GM12878 (cell line): ENCODE results near the gene METRNL. TPM values are rescaled to one million over a fixed set of nuclear protein-coding genes. Genes with fewer than 3 reads are reported as not detected.

Source experiments
- ATAC-seq: fragments of 200-7000 bp; cut with Tn5 transposase; 3 replicates; pipeline ENCODE4 v1.9.1; 2020; ENCODE audit warnings: mild to moderate bottlenecking, moderate library complexity
- BruUV-seq: library from RNA; stranded (reverse); fragments of 400-500 nt; replicated peaks from 2 replicates; lab custom pipeline; 2021; lab: Mats Ljungman, UMichigan
- CTCF ChIA-PET: fragments of 300-600 bp; sonication (Branson Sonifier 250); formaldehyde crosslinking; extraction: SDS; loops from one replicate; lab custom pipeline; 2021; ENCODE audit warnings: inconsistent platforms; lab: Yijun Ruan, JAX
- POLR2A ChIA-PET: fragments of 350-600 bp; formaldehyde crosslinking; extraction: SDS; loops from one replicate; lab custom pipeline; 2021; ENCODE audit warnings: inconsistent platforms; lab: Charles Lee
- RAD21 ChIA-PET: fragments of 300-600 bp; sonication (Branson Sonifier 250); formaldehyde crosslinking; loops from one replicate; lab custom pipeline; 2023; ENCODE audit warnings: antibody characterized with exemption; ENCODE audit not compliant: unreplicated experiment; lab: Charles Lee
- SMC1A ChIA-PET: fragments of 300-600 bp; sonication (Branson Sonifier 250); formaldehyde crosslinking; loops from one replicate; lab custom pipeline; 2023; ENCODE audit not compliant: unreplicated experiment, uncharacterized antibody; lab: Charles Lee
- DNase-seq: peaks from one replicate; pipeline ENCODE4 v3.0.0-alpha.2; 2011; ENCODE audit warnings: low read depth, low spot score
- FAIRE-seq: peaks from 3 replicates; lab custom pipeline; 2011; peaks lifted over from hg19 to GRCh38; lab: Jason Lieb, UNC
- H2AFZ ChIP-seq: 2 replicates; pipeline ENCODE4 v1.6.0; 2011; ENCODE audit warnings: low read depth, low read length, control low read depth; ENCODE audit not compliant: control insufficient read depth
- H3K27ac ChIP-seq: 2 replicates; pipeline ENCODE4 v1.5.1; 2011; ENCODE audit warnings: control low read depth; ENCODE audit not compliant: control insufficient read depth, insufficient read depth
- H3K27me3 ChIP-seq, 2 experiments: replicated peaks in 1 of 2; 2 replicates each; pipeline versions ENCODE4 v1.6.0 to v1.6.1; 2011; ENCODE audit warnings: low read length in 1 of 2; ENCODE audit not compliant: control insufficient read depth in 2 of 2, insufficient read depth in 2 of 2
- H3K36me3 ChIP-seq, 2 experiments: 2 replicates each; pipeline ENCODE4 v1.5.1; 2011; ENCODE audit warnings: low read length in 1 of 2; ENCODE audit not compliant: control insufficient read depth in 2 of 2, insufficient read depth in 2 of 2
- H3K4me1 ChIP-seq: 2 replicates; pipeline ENCODE4 v1.6.1; 2011; ENCODE audit warnings: mild to moderate bottlenecking, low read length, moderate library complexity, mixed read lengths; ENCODE audit not compliant: control insufficient read depth, insufficient read depth
- H3K4me2 ChIP-seq: 2 replicates; pipeline ENCODE4 v1.6.0; 2011; ENCODE audit warnings: control low read depth; ENCODE audit not compliant: control insufficient read depth, insufficient read depth
- H3K4me3 ChIP-seq: fragments of 200-600 bp; sonication (generic); 2 replicates; pipeline ENCODE4 v1.5.1; 2016
- H3K79me2 ChIP-seq: 2 replicates; pipeline ENCODE4 v1.6.0; 2011; ENCODE audit warnings: low read length; ENCODE audit not compliant: control insufficient read depth, insufficient read depth
- H3K9ac ChIP-seq: 2 replicates; pipeline ENCODE4 v1.8.0; 2011; ENCODE audit warnings: low read length, control low read depth, mixed read lengths; ENCODE audit not compliant: control insufficient read depth, insufficient read depth
- H3K9me3 ChIP-seq: replicated peaks from 3 replicates; pipeline ENCODE4 v1.5.1; 2011; ENCODE audit warnings: mild to moderate bottlenecking, low read length; ENCODE audit not compliant: control insufficient read depth, insufficient read depth
- H4K20me1 ChIP-seq: 2 replicates; pipeline ENCODE4 v1.6.0; 2011; ENCODE audit not compliant: control insufficient read depth, insufficient read depth
- BHLHE40 ChIP-seq, 2 experiments: fragments of 450-650 bp in 1 of 2; IDR thresholded peaks; 2 replicates each; pipeline ENCODE4 v1.6.1; 2011 to 2017; ENCODE audit warnings: low read depth in 2 of 2, borderline replicate concordance in 1 of 2, improper control_type of control experiment in 1 of 2, low read length in 1 of 2, mild to moderate bottlenecking in 1 of 2
- CHD1 ChIP-seq: IDR thresholded peaks from 2 replicates; pipeline ENCODE4 v1.6.1; 2012; ENCODE audit warnings: low read depth, low read length, improper control_type of control experiment
- CREB1 ChIP-seq: IDR thresholded peaks from 2 replicates; pipeline ENCODE4 v1.6.1; 2012; ENCODE audit warnings: low read depth, mild to moderate bottlenecking, inconsistent platforms
- CTCF ChIP-seq, 3 experiments: IDR thresholded peaks in 2 of 3; conservative IDR thresholded peaks in 1 of 3; 2 replicates each; pipeline ENCODE4 v1.5.1; 2011; ENCODE audit warnings: low read depth in 3 of 3, low read length in 3 of 3, mild to moderate bottlenecking in 3 of 3, control low read depth in 2 of 3, moderate library complexity in 2 of 3, inconsistent platforms in 1 of 3, mixed read lengths in 1 of 3; ENCODE audit not compliant: control insufficient read depth in 2 of 3, insufficient read depth in 1 of 3; ENCODE audit errors: extremely low read depth in 1 of 3
- EED ChIP-seq: sonication (generic); IDR thresholded peaks from 2 replicates; pipeline ENCODE4 v1.6.1; 2016; ENCODE audit warnings: antibody characterized with exemption, low read depth
- IKZF1 ChIP-seq: fragments of 450-650 bp; conservative IDR thresholded peaks from 2 replicates; pipeline ENCODE4 v1.6.1; 2017; ENCODE audit warnings: antibody characterized with exemption, mild to moderate bottlenecking
- JUND ChIP-seq: IDR thresholded peaks from 2 replicates; pipeline ENCODE4 v1.6.1; 2012; ENCODE audit warnings: low read depth, mild to moderate bottlenecking, low read length, improper control_type of control experiment, moderate library complexity
- MEF2B ChIP-seq: fragments of 450-650 bp; IDR thresholded peaks from 2 replicates; pipeline ENCODE4 v1.6.1; 2018; ENCODE audit warnings: mild to moderate bottlenecking, moderate library complexity; ENCODE audit not compliant: partially characterized antibody, poor library complexity, severe bottlenecking
- MYC ChIP-seq: IDR thresholded peaks from 2 replicates; pipeline ENCODE4 v1.6.1; 2011; ENCODE audit warnings: mild to moderate bottlenecking, low read length, moderate library complexity, inconsistent platforms; ENCODE audit not compliant: insufficient read depth, insufficient replicate concordance, insufficient read length, severe bottlenecking
- NFIC ChIP-seq: IDR thresholded peaks from 2 replicates; pipeline ENCODE4 v1.6.1; 2012; ENCODE audit warnings: low read depth, mild to moderate bottlenecking, inconsistent platforms, low read length, moderate library complexity
- NFYA ChIP-seq: IDR thresholded peaks from 2 replicates; pipeline ENCODE4 v1.6.1; 2011; ENCODE audit warnings: low read depth, mild to moderate bottlenecking, low read length, improper control_type of control experiment, borderline replicate concordance
- NR2C2 ChIP-seq: IDR thresholded peaks from 2 replicates; pipeline ENCODE4 v1.6.1; 2011; ENCODE audit warnings: borderline replicate concordance, low read depth; ENCODE audit not compliant: control insufficient read depth, insufficient read length
- RAD51 ChIP-seq: fragments of 450-650 bp; IDR thresholded peaks from 2 replicates; pipeline ENCODE4 v1.6.1; 2016; ENCODE audit warnings: moderate library complexity, mild to moderate bottlenecking, inconsistent platforms
- RB1 ChIP-seq: fragments of 450-650 bp; formaldehyde crosslinking; IDR thresholded peaks from 2 replicates; pipeline ENCODE4 v1.6.1; 2017; ENCODE audit warnings: mild to moderate bottlenecking, borderline replicate concordance
- SMARCA5 ChIP-seq: fragments of 450-650 bp; IDR thresholded peaks from 2 replicates; pipeline ENCODE4 v1.6.1; 2017; ENCODE audit warnings: mild to moderate bottlenecking
- STAT3 ChIP-seq: IDR thresholded peaks from 2 replicates; pipeline ENCODE4 v1.6.1; 2011; ENCODE audit warnings: low read depth, low read length, improper control_type of control experiment
- TBL1XR1 ChIP-seq: IDR thresholded peaks from 2 replicates; pipeline ENCODE4 v1.6.1; 2012; ENCODE audit warnings: low read depth, low read length, improper control_type of control experiment
- ZNF217 ChIP-seq: fragments of 450-650 bp; IDR thresholded peaks from 2 replicates; pipeline ENCODE4 v1.6.1; 2017; ENCODE audit warnings: antibody characterized with exemption, mild to moderate bottlenecking
- WGBS: methylation state at CpG from one replicate; pipeline ENCODE4 v1.1.6; 2016; ENCODE audit warnings: low lambda C conversion rate; ENCODE audit not compliant: insufficient replicate concordance, insufficient coverage; ENCODE audit errors: missing lambda C conversion rate; 5-methylcytosine and 5-hydroxymethylcytosine counted together
- in situ Hi-C: fragments of 300-500 bp; cut with MboI; formaldehyde crosslinking; loops from 9 replicates; pipeline ENCODE4 v1.14.3; 2018; ENCODE audit warnings: mixed read lengths
- intact Hi-C: fragments of 100-400 bp; cut with micrococcal nuclease; formaldehyde crosslinking; loops from one replicate; pipeline ENCODE4 v1.14.2; 2022; ENCODE audit not compliant: unreplicated experiment
- polyA plus RNA-seq, 11 experiments: library from polyadenylated mRNA; depleted of rRNA in 4 of 11; unstranded in 6 of 11; stranded (reverse) in 5 of 11; fragments of >200 nt; fragmentation: Nextera tagmentation in 4 of 11; fragmentation: Illumina TruSeq in 1 of 11; extraction: Ambion mirVana in 4 of 11; extraction: Trizol in 1 of 11; gene quantifications; 1 replicate in 1 of 11; 2 replicates in 10 of 11; pipeline versions ENCODE4 v1.2.1 to v1.2.3, GENCODE V29; 2011 to 2016; ENCODE audit warnings: inconsistent platforms in 2 of 11, missing spikeins in 2 of 11, low read depth in 1 of 11
- total RNA-seq, 4 experiments: library from RNA; depleted of rRNA in 3 of 4; stranded (reverse); fragments of >200 nt in 3 of 4; fragmentation: Illumina TruSeq in 1 of 4; extraction: Trizol in 1 of 4; gene quantifications; 2 replicates each; pipeline versions ENCODE4 v1.2.1 to v1.2.3, GENCODE V29; 2013 to 2021

METRNL gene
- total and polyA plus RNA-seq, 10 of the 15 experiments (the other 5 are each of a cell fraction or from before 2014, with no cell fraction given), result 0.05 to 3.7 (median 0.48) TPM; not detected in 2

DNA sequence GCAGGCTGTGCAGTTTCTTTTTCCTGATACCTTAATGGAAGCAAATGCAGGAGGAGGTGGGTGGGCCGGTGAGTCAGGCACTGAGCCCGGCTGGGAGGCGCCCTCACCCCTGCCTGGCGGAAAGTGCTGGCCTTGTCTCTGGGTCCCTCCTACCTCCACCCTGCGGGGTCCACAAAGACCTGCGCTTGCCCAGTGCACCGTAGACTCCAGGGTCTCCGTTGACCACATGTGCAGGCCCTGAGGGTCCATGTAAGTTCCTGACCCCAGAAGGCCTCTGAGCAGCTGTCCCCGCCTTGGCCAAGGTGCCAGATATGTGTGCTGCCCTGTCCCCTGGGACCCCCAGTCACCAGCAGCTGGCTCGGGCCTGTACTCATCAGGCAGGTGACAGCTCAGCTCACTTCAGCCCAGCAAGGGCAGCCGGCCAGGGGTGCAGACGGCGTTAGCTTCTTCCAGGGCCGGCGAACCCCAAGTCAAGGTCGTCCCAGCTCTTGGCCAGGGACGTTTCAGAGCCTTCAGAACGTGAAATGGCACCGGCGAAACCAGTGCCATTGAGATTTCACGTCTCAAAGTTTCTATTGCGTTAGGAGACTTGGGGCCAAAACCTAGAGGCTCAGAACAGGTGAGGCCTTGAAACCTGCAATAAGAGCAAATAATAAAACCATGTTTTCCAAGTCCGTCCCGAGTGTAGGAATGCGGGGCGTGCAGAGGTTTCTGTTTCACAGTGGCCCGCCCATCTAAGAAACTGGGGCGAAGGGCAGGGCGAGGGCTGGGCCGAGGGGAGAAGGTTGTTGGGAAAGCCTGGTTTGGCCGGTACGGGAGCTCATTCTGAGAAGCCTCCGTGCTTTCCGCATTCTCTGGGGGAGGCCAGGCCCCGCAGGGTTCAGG lies 12.1 kb downstream of the METRNL start:
- H3K36me3 ChIP-seq, result no peaks in the 10 kb centered on the region
- no peak for ATAC-seq
- CTCF ChIA-PET, result no interaction called here
- no peaks in the 10 kb centered on the region for H3K27me3 ChIP-seq
- no peaks in the 10 kb centered on the region for H4K20me1 ChIP-seq
- no peaks in the 10 kb centered on the region for H3K9me3 ChIP-seq
- intact Hi-C loops, result no loop called here
- no peaks in the 10 kb centered on the region for H3K79me2 ChIP-seq
- no peak overlapping the region for H3K4me3 ChIP-seq
- no TSS peak for BruUV-seq
- SMC1A ChIA-PET, result no interaction called here
- H3K27ac ChIP-seq, result no peak overlapping the region
- no peak overlapping the region for H2AFZ ChIP-seq
- no peak for FAIRE-seq
- no peaks in the 10 kb centered on the region for H3K4me1 ChIP-seq
- RAD21 ChIA-PET, result no interaction called here
- 61% methylated on average over 34 of the region's 35 CpGs for WGBS
- POLR2A ChIA-PET, result no interaction called here
- in situ Hi-C loops, result no loop called here
- H3K4me2 ChIP-seq, result no peak overlapping the region
- TF ChIP-seq SMARCA5 (no peak), CHD1 (no peak), MYC (no peak), EED (no peak), IKZF1 (no peak), ZNF217 (no peak), RB1 (no peak), MEF2B (no peak), CREB1 (no peak), BHLHE40 (IDR thresholded peaks at IDR 0.05; ENCODE audit: borderline replicate concordance in 1 of 2, low read depth in 2 of 2, low read length in 1 of 2) (no peak), NR2C2 (no peak), NFYA (no peak), RAD51 (no peak), STAT3 (no peak), TBL1XR1 (no peak), NFIC (no peak), JUND (no peak), CTCF (IDR thresholded peaks at IDR 0.05 in 2 of 3, conservative IDR thresholded peaks at IDR 0.05 in 1 of 3; ENCODE audit: control insufficient read depth in 2 of 3, extremely low read depth in 1 of 3, insufficient read depth in 1 of 3, low read depth in 3 of 3, low read length in 3 of 3) (no peak)
- no peak overlapping the region for H3K9ac ChIP-seq
- no peak for DNase-seq
